Vagina (tissue), 2 donors: Measurements from ENCODE around the gene TPST2.

Experiments used
- CTCF ChIP-seq, 3 experiments: fragments of 450-650 bp in 2 of 3; fragments of 200-600 bp in 1 of 3; sonication (generic) in 1 of 3; IDR thresholded peaks; one replicate each; pipeline ENCODE4 v1.5.1; 2017 to 2019; ENCODE audit warnings: antibody characterized with exemption in 3 of 3, mild to moderate bottlenecking in 2 of 3, moderate library complexity in 2 of 3
- POLR2A ChIP-seq, 2 donors: fragments of 450-650 bp; IDR thresholded peaks; one replicate each; pipeline ENCODE4 v1.6.1; 2017; ENCODE audit warnings: antibody characterized with exemption in 2 of 2, mild to moderate bottlenecking in 2 of 2, moderate library complexity in 2 of 2
- POLR2AphosphoS5 ChIP-seq, 2 donors: sonication (generic); formaldehyde crosslinking; IDR thresholded peaks; one replicate each; pipeline ENCODE4 v1.9.0; 2017; ENCODE audit warnings: antibody characterized with exemption in 2 of 2, mild to moderate bottlenecking in 2 of 2, low read depth in 1 of 2; ENCODE audit not compliant: insufficient read depth in 1 of 2

- no peak for TF ChIP-seq CTCF (IDR thresholded peaks at IDR 0.05)
- no peak for TF ChIP-seq POLR2A (IDR thresholded peaks at IDR 0.05)
- TF ChIP-seq POLR2AphosphoS5 (IDR thresholded peaks at IDR 0.05; ENCODE audit: insufficient read depth in 1 of 2, low read depth in 1 of 2), result no peak
Observed at GRCh38 chr22:26550498-26551033, 39.4 kb downstream of the TPST2 start.
